ENCODE data around the gene ESCO1. TPM values are rescaled to one million over a fixed set of nuclear protein-coding genes. Genes with fewer than 3 reads are reported as not detected.

ESCO1 gene
- total RNA-seq, 1 donor from 2014 or later: 9.2 TPM

DNA sequence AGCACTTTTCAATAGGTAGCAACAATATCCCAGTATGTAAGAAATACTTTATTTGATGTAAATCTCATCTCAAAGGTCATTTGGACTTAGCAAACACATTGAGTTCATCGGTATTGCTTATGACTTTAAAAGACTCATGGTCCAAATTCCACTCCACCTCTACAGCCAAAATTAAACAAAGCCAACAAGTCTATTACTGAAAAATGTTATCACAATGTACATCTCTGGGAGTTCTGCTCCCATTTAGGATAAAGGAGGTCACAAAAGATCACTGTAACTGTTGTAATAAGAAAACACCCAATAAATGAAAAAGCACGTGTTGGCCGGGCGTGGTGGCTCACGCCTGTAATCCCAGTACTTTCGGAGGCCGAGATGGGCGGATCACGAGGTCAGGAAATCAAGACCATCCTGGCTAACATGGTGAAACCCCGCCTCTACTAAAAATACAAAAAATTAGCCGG, 50.0 kb downstream of the ESCO1 start:
- Histone ChIP-seq H3K27me3 (ENCODE audit: low read depth) (no peaks in the 10 kb centered on the region), H3K4me3 (no peak overlapping the region), H3K36me3 (peaks cover 34% of the 10 kb centered on the region), H3K9me3 (replicated peaks) (no peaks in the 10 kb centered on the region), H3K27ac (replicated peaks) (no peak overlapping the region), H3K4me1 (peaks cover 5% of the 10 kb centered on the region)
- intact Hi-C loops (cut with micrococcal nuclease): no loop called here
- no peak for DNase-seq
- TF ChIP-seq, protein P1, sequence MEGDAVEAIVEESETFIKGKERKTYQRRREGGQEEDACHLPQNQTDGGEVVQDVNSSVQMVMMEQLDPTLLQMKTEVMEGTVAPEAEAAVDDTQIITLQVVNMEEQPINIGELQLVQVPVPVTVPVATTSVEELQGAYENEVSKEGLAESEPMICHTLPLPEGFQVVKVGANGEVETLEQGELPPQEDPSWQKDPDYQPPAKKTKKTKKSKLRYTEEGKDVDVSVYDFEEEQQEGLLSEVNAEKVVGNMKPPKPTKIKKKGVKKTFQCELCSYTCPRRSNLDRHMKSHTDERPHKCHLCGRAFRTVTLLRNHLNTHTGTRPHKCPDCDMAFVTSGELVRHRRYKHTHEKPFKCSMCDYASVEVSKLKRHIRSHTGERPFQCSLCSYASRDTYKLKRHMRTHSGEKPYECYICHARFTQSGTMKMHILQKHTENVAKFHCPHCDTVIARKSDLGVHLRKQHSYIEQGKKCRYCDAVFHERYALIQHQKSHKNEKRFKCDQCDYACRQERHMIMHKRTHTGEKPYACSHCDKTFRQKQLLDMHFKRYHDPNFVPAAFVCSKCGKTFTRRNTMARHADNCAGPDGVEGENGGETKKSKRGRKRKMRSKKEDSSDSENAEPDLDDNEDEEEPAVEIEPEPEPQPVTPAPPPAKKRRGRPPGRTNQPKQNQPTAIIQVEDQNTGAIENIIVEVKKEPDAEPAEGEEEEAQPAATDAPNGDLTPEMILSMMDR (IDR thresholded peaks at IDR 0.05; ENCODE audit: borderline replicate concordance): no peak

DNA sequence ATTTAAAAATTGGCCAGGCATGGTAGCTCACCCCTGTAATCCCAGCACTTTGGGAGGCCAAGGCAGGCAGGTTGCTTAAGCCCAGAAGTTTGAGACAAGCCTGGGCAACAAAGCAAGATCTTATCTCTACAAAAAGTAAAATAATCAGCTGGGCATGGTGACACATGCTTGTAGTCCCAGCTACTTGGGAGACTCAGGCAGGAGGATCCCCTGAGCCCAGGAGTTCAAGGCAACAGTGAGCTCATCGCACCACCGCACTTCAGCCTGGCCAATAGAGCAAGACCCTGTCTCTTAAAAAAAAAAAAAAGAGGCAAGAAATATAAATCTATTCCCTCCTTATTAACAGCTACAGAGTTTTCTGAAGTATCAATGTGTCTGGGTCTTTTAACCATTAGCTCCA, 51.9 kb downstream of the ESCO1 start:
- no peaks in the 10 kb centered on the region for H3K9me3 ChIP-seq (replicated peaks)
- peaks cover 31% of the 10 kb centered on the region for H3K36me3 ChIP-seq

DNA sequence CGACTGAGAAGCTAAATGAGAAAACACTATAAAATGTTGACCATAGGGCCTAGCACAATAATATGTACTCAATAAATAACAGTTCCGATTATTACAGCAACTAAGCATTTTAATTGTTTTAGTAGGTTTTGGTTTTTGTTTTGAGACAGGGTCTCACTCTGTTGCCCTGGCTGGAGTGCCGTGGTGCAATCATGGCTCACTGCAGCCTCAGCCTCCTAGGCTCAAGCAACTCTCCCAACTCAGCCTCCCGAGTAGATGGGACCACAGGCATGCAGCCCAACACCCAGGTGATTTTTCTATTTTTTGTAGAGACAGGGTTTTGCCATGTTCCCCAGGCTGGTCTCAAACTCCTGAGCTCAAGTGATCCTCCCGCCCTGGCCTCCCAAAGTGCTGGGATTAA, 54.1 kb downstream of the ESCO1 start:
- intact Hi-C loops (cut with micrococcal nuclease): no loop called here
- DNase-seq: no peak
- H3K27me3 ChIP-seq (ENCODE audit: low read depth): no peaks in the 10 kb centered on the region
- H3K36me3 ChIP-seq: peaks cover 29% of the 10 kb centered on the region
- H3K27ac ChIP-seq (replicated peaks): no peak overlapping the region
- TF ChIP-seq, protein P1 (IDR thresholded peaks at IDR 0.05; ENCODE audit: borderline replicate concordance): no peak
- no peak overlapping the region for H3K4me3 ChIP-seq
- H3K9me3 ChIP-seq (replicated peaks): no peaks in the 10 kb centered on the region
- H3K4me1 ChIP-seq: peaks cover 5% of the 10 kb centered on the region

More for the DNA sequence above, 51.9 kb downstream of the ESCO1 start:
- H3K4me3 ChIP-seq: no peak overlapping the region
- no peak for DNase-seq
- intact Hi-C loops (cut with micrococcal nuclease): no loop called here
- peaks cover 5% of the 10 kb centered on the region for H3K4me1 ChIP-seq
- H3K27ac ChIP-seq (replicated peaks): no peak overlapping the region
- TF ChIP-seq, protein P1 (IDR thresholded peaks at IDR 0.05; ENCODE audit: borderline replicate concordance): no peak
- H3K27me3 ChIP-seq (ENCODE audit: low read depth): no peaks in the 10 kb centered on the region

DNA sequence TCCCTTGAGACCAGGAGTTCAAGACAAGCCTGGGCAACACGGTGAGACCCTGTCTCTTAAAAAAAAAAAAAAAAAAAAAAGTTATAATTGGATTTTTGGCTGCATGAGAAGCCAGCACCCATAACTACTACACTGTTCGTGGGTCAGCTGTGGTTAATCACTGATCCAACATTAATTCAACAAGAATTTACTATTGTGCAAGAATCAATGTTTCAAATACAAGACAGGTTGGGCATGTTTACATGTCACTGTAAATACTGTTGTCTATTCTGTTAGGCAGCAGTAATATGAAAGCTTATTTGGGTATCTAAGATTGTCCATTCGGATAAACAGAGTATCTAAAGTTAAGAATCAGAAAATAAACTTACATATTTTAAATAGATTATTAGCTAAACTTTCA, 62.3 kb downstream of the ESCO1 start:
- DNase-seq: no peak
- Histone ChIP-seq H3K27me3 (ENCODE audit: low read depth) (no peaks in the 10 kb centered on the region), H3K36me3 (peaks cover 60% of the 10 kb centered on the region), H3K9me3 (replicated peaks) (no peaks in the 10 kb centered on the region), H3K4me3 (no peak overlapping the region), H3K4me1 (no peaks in the 10 kb centered on the region), H3K27ac (replicated peaks) (no peak overlapping the region)
- TF ChIP-seq, protein P1 (IDR thresholded peaks at IDR 0.05; ENCODE audit: borderline replicate concordance): no peak
- intact Hi-C loops (cut with micrococcal nuclease): no loop called here

GRCh38 chr18:21534327-21534726, 66.2 kb downstream of the ESCO1 start:
- Histone ChIP-seq H3K4me3 (no peak overlapping the region), H3K36me3 (peaks cover 85% of the 10 kb centered on the region), H3K27me3 (ENCODE audit: low read depth) (no peaks in the 10 kb centered on the region), H3K4me1 (no peaks in the 10 kb centered on the region), H3K27ac (replicated peaks) (no peak overlapping the region), H3K9me3 (replicated peaks) (no peaks in the 10 kb centered on the region)
- TF ChIP-seq, protein P1 (IDR thresholded peaks at IDR 0.05; ENCODE audit: borderline replicate concordance): no peak
- DNase-seq: no peak
- intact Hi-C loops (cut with micrococcal nuclease): no loop called here

All from left ventricle myocardium inferior (tissue), 1 donor.